Activated gamma-delta T cell treated with Interleukin-2 at 50 U/mL for 16 hours (primary cell): ENCODE results near the gene ADSS2.
"Not testable (repeated sequence)": the region's sequence is repeated elsewhere in the genome, so short reads cannot be mapped to it uniquely, and the experiment has no call there.

Experiments
- DNase-seq: peaks from one replicate; pipeline ENCODE4 v3.0.0-alpha.2; 2020

ADSS2 gene

DNA sequence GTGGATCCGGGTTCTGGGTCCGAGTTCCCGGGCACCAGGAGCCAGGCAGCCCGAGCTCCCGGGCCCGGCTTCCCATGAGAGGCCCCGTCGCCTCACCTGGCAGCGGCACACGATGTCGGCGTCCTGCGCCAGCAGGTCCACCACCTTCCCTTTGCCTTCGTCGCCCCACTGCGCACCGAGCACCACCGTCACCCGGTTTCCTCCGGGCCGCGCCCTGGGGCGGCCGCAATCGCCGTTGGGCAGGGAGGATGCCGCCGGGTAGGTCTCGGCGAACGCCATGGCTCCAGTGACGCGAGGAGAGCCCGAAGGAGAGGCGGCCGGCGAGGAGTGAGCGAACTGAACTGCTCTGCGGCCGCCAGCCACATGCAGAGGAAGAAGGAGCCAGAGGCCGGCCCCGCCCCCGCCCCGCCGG, at the start of gene ADSS2:
Gene ADSS2 (minus strand): TSS at position 371 of the 412 bp plus-strand sequence. CDS start 92 bp downstream, at position 279.
- no peak for DNase-seq

DNA sequence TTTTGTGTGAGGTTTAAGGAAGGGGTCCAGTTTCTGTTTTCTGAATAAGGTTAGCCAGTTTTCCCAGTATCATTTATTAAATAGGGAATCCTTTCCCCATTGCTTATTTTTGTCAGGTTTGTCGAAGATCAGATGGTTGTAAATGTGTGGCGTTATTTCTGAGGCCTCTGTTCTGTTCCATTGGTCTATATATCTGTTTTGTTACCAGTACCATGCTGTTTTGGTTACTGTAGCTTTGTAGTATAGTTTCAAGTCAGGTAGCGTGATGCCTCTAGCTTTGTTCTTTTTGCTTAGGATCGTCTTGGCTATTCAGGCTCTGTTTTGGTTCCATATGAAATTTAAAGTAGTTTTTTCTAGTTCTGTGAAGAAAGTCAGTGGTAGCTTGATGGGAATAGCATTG, 48.8 kb upstream of the ADSS2 start:
- DNase-seq: not testable (repeated sequence)

GRCh38 chr1:244499484-244499883, 47.8 kb upstream of the ADSS2 start:
- DNase-seq: not testable (repeated sequence)

DNA sequence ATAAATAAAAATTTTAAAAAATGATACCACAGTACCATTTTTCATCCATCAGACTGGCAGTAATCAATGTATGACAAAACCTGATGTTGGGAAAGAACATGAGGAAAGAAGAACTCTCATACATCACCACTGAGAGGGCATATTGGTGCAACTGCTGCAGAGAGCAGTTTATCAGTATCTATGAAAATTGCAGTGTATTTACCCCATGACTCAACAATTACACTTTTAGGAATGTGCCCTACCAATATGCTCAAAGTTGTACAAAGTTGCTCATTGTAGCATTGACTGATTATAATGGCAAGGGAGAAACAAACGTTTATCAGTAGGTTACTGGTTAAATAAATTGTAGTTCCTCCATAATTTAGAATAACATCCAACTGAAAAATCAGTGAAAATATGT, 46.1 kb upstream of the ADSS2 start:
- DNase-seq: no peak

DNA sequence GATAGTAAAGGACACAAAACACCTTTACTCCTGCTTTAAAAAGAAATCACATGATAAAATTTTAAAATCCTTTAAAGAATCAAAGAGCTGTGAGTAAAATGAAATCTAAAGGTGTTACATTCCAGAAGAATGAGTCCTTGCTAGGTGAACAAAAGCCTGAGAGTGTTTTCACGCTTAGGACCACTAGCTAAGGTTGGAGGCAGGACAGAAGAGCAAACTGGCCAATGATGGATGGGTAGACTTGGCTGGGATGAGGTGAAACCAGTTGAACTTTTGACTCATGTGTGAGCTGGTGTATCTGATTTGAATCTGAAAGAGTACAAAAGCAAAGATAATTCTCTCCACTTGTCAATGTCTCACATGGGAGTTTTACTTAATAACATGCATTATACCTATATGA, 44.5 kb upstream of the ADSS2 start:
- no peak for DNase-seq

DNA sequence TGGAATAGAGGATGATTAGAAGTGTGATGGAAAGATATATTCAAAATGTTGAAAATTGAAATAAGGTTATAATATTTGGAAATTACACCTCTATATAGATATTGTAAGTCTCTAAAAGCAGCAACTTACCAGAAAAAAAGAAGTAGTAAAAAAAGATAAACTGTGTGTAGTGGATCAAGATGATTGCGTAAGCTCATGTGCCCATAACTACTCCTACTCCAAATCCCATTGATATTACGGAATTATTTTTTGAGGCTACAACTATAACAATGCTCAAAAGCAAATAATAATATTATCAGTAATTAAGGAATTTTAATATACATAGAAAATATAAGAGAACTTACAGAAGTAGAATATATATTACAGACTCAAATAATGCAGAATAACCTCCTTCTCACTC, 42.9 kb upstream of the ADSS2 start:
- DNase-seq: no peak

DNA sequence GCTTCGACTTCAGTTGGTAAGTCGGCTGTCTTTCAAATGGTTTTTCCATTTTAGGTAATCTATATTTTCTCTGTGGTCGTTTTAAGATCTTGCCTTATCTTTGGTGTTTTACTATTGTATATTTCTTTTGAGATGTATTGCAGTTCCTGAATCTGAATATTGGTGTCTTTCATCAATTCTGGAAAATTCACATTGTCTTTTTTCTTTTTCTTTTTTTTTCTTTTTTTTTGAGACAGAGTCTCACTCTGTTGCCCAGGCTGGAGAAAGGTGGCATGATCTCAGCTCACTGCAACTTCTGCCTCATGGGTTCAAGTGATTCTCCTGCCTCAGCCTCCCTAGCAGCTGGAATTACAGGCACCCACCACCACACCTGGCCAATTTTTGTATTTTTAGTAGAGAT, 33.3 kb upstream of the ADSS2 start:
- DNase-seq: not testable (repeated sequence)

- DNase-seq: no peak
Observed at GRCh38 chr1:244473059-244473605, 21.4 kb upstream of the ADSS2 start.

DNA sequence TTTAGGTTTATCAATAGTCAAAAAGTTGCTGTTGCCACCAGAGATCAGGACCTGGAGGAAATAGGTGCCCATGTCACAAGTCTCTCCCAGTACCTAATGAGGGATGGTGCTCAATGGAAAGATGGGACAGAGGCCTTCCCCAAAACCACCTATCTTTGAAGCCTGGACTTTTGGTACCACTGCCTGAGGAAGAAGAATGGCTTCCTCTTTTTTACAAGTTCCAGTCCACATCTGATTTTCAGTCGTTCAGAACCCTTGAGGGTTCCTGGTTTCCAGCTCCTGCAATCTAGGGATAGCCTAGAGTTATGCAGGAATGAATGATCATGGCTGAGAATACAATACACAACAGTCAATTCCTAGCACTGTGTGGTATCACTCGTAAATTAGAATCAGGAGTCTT, 15.0 kb upstream of the ADSS2 start:
- DNase-seq: no peak

DNA sequence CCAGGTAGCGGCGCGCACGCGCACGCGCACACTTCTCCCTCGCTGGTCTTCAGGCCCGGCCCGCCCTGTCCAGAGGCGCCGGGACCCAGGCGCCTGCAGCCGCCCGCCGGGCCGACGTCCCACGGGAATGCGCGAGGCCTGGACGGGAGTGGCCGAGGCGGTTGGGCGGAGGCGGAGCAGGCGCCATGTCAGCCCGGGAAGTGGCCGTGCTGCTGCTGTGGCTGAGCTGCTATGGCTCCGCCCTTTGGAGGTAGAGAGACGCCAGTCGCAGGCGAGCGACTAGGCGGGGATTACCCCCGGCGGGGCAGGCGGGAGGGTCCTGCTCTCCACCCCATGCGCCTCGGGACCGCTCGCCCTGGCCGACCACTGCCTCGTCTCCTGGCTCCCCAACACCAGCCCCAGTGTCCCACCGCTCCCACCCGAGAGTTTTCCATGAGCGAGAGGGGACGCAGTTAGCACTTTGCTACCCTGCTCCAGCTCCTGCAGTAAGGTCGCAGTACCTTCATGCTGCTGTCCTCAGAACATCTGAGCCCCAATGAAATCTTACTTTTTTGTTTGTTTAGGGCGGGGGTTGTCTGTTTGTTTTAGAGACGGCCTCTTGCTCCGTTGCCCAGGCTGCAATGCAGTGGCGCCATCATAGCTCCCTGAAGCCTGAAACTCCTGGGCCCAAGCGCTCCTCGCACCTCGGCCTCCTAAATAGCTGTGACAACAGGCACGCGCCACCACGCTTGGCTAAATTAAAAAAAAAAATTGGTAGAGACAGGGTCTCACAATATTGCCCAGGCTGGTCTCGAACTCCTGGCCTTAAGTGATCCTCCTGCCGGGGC, 9.7 kb upstream of the ADSS2 start, which contains the start of gene CATSPERE:
Gene CATSPERE (plus strand): TSS at position 29 of the 827 bp plus-strand sequence. CDS start 157 bp downstream, at position 186.
- DNase-seq: peak; percentile 72

GRCh38 chr1:244460197-244460596, 8.5 kb upstream of the ADSS2 start:
- DNase-seq: no peak

DNA sequence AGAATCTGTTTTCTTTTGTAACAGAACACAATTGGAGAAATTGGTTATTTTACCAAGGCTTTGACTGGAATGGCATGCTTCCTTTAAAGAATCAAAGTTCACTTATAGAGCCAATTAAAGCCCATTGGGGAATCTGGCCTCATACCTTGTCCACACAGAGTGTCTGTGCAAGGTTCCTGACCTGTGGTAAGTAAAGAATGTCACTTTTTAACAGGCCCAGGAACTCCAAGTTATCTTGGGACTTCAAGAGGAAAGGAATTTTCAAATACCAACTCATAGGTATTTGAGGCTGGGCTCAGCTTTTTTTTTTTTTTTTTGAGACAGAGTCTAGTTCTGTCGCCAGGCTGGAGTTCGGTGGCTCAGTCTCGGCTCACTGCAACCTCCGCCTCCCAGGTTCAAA, 7.1 kb upstream of the ADSS2 start:
- no peak for DNase-seq

GRCh38 chr1:244456586-244456985, 4.9 kb upstream of the ADSS2 start:
- no peak for DNase-seq

DNA sequence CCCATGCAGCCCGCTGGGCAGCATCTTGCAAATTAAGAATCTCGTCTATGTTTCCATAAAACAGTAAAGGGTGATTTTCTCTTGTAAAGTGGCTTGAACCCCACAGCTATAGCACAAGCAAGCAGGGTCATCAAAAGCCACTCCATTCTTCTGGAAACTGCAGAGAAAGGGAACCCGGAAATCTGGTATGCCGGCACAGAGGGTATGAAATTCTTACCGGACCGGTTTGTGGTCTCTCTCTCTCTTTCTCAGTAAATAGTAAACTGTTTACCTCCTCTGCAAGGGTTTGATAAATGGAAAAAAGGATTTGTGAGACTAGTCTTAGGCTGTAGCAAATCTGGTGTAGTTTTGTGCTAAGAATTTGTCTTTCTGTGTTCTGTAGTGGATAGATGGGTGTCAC, 2.7 kb upstream of the ADSS2 start:
- no peak for DNase-seq

DNA sequence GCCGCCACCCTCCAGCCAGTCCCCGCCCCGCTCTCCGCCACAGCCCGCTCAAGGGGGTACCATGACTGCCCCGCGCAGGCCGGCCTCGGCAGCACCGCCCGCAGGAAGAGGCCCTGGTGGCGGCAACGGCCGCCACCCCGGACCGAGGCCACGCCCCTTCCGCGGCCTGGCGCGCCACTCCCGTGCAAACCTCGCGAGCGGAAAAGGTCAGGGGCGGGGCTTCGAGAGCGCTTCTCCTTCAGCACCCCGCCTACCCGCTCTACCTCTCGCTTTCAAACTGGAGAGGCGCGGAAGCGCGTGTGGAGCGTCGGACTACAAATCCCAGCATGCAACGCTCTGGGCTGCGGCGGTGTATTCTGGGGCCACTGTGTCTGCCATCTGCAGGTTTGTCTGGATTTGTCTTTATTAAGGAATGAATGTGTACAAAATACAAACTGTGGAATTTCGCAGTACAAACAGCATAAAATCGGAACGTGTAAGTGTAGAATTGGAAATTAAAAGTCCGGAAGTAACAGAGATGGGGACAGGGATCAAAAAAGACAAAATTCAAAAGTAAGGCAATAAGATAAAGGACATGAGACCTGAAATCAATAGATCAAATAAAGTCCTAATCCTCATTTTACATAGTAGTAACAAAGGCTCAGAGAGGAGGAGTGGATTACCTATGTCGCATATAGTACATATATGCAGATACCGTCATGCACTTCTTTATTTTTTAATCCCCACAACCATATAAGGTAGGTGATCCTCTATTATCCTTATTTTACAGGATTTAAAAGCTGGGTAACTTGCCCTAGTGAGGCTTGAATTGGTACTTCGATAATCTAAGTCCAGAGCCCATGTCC, 464 bp upstream of the ADSS2 start:
- DNase-seq: peak; percentile 99

DNA sequence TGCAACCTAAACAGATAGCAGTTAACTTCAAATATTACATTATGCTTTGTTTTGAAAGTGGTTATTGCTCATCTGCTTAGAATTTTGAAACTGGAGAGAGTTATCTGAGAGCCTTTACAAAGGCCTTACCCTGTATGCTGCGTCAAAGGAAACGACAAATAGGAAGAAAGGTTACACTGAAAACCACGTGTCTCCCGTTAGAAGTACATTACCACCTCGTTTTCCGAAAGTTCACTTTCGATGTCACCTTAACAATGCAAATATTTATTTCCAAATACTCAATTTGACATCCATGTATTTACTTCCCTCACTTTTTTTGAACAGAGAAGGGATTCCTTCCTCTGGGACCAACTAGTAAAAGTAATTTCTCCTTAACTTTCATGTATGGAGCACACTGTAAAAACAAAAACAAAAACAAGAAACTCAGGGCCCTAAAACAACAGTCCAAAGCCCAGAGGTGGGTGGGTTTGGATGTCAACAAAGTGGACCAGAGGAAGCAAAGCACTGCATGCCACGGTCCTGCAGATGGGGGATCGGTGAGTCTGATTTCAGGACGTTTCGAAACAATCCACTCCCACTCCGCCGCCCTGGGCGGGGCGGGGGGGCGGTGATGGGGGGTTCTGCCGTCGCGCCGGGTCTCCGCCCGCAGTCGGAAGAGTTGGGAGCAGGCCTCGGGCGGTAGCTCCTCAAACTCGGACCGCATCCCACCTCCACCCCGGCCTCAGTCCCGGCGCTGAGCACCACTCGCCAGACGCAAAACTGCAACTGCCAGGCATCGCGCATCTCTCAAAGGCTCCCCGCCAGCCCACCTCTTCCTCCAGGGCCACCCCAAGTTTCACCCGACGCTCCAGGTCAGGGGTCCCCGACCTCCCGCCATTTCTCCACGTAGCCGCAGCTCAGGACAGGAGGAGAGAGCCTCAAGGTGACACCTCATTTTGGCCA, 841 bp downstream of the ADSS2 start:
- DNase-seq: peak; percentile 52

DNA sequence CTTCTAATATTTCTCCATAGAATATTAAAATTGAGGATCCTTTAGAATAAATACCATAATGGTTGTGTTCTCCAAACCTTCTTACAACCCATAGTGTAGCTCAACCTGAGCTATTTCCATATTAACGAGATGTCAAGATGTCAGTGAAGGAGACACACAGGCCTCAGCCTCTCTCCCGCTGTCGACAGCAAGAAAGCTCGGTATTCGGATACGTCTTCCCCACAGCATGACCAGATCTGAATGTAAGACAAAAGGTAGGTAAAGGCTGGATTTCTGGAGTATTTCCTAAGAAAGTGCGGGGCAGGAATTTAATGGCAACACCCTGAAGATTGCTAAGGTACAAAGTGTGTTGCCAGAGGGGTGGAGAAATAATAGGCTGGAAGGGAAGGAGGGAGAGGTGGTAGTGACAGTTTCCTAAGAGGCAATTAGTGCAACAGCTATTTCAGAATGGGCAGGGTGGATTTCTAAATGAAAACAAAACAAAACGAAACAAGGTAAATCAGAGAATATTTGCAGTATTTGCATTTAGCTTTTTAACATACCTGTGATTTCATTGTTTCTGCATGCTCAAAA, 1.7 kb downstream of the ADSS2 start:
- no peak for DNase-seq

DNA sequence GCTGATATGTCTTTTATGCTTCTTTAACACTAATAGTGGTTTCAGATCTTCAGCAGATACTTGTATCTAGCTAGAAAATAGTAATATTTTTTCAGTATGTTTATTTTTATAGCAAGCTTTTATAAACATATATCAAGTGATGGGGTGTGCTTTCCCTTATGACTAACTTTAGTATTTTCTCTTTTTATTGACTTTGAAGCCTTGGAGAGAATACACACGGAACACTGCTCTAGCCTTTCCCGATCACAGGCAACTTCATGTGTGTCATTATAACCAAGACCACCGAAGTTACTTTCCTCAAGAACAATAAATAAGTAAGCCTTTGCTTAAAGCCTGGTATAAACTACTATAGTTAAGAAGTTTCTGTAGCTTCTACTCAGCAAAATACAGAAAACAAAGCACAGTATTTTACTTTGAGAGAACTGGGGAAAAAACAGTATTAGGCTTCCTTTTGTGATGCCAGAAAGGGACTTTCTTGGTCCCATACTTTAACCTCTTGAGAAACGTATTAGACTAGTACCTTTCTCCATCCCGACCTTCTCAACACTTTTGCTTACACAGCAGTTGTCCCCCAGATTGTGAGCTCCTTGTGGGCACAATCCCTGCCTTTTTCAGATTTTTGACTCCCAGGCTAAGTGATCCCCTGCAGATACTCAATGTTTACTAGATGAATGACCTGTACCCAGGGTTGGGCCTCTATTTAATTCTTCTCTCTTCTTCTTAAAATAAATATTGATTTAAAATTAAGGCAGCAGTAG, 3.3 kb downstream of the ADSS2 start:
- no peak for DNase-seq

- DNase-seq: no peak
Observed at GRCh38 chr1:244447552-244447951, 4.2 kb downstream of the ADSS2 start.

DNA sequence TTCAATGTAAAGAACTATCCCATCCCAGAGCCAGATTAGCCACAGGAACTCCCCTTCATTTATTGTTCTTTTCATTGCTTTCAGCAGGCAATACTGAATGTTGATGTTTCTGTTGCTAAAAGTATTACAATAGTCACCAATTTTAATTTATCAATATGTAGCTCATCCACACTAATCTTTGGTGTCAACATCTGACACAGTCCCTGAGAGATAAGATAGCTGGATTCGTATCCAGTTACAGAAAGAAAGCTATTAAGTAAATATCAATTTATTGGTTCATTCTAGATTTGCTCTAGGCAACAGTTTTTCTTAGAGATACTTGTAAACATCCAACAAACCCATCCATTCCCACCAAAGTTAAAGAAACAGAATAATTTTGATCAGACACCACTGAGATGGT, 4.7 kb downstream of the ADSS2 start:
- no peak for DNase-seq
